Retinal pigment epithelial cell (primary cell): ENCODE measurements around the gene WNT3A.
"Not testable (repeated sequence)": the region's sequence is repeated elsewhere in the genome, so short reads cannot be mapped to it uniquely, and the experiment has no call there.

Experiments
- DNase-seq: peaks from one replicate; pipeline ENCODE4 v3.0.0-alpha.2; 2010; ENCODE audit warnings: low read depth
- H3K4me3 ChIP-seq: 2 replicates; pipeline ENCODE4 v1.5.1; 2011; ENCODE audit warnings: mild to moderate bottlenecking, low read length, control low read depth, moderate library complexity
- TF ChIP-seq, protein P1 (sequence below): conservative IDR thresholded peaks from 2 replicates; pipeline ENCODE4 v1.5.1; 2011; ENCODE audit warnings: low read depth, low read length, control low read depth, inconsistent platforms

The WNT3A gene

GRCh38 chr1:228018961-228019721 lies 12.3 kb downstream of the WNT3A start:
- no peak for DNase-seq

GRCh38 chr1:228019722-228020083 lies 12.9 kb downstream of the WNT3A start:
- H3K4me3 ChIP-seq, DNase-seq: not testable (repeated sequence)

More at GRCh38 chr1:228018961-228019721, 12.3 kb downstream of the WNT3A start:
- TF ChIP-seq, protein P1, sequence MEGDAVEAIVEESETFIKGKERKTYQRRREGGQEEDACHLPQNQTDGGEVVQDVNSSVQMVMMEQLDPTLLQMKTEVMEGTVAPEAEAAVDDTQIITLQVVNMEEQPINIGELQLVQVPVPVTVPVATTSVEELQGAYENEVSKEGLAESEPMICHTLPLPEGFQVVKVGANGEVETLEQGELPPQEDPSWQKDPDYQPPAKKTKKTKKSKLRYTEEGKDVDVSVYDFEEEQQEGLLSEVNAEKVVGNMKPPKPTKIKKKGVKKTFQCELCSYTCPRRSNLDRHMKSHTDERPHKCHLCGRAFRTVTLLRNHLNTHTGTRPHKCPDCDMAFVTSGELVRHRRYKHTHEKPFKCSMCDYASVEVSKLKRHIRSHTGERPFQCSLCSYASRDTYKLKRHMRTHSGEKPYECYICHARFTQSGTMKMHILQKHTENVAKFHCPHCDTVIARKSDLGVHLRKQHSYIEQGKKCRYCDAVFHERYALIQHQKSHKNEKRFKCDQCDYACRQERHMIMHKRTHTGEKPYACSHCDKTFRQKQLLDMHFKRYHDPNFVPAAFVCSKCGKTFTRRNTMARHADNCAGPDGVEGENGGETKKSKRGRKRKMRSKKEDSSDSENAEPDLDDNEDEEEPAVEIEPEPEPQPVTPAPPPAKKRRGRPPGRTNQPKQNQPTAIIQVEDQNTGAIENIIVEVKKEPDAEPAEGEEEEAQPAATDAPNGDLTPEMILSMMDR: no peak
- H3K4me3 ChIP-seq: no peak overlapping the region

- H3K4me3 ChIP-seq: no peak overlapping the region
- TF ChIP-seq, protein P1: no peak
- no peak for DNase-seq
Measured at GRCh38 chr1:228020686-228021354, 14.0 kb downstream of the WNT3A start.

GRCh38 chr1:228021355-228022030 lies 14.7 kb downstream of the WNT3A start:
- no peak overlapping the region for H3K4me3 ChIP-seq
- no peak for DNase-seq
- TF ChIP-seq, protein P1: no peak

- TF ChIP-seq, protein P1: no peak
- no peak overlapping the region for H3K4me3 ChIP-seq
- DNase-seq: no peak
Measured at GRCh38 chr1:228022571-228023293, 15.9 kb downstream of the WNT3A start.

DNA sequence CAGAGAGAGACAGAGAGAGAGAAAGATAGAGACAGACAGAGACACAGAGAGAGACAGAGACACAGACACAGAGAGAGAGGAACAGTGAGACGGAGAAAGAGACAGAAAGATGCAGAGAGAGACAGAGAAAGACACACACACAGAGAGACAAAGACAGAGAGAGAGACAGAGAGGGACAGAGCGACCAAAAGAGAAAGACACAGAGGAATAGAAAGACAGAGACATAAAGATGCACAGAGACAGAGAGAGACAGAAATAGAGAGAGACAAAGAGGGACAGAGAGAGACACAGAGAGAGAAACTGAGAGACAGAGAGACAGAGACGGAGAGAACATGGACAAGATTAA lies 16.5 kb downstream of the WNT3A start:
- no peak for DNase-seq
- TF ChIP-seq, protein P1: no peak
- H3K4me3 ChIP-seq: no peak overlapping the region

DNA sequence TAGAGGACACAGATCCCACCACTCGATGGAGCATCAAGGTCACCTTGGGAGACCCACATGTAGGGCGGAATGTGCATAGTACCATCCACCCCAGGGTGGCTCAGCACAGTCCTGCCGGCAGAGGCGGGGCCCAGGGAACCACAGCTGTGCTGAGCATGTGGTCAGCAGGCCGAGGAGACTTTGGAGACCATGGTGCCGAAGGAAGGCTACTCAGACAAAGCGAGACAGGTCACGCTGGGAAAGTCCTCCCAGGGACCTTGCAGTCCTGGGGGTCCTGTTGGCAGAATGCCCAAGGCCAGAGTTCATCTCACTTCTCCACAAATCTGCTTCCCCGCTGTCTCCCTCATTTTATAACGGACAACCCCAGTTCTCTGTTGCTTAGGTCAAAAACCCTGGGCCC lies 22.5 kb downstream of the WNT3A start:
- H3K4me3 ChIP-seq: no peak overlapping the region
- no peak for DNase-seq
- TF ChIP-seq, protein P1: no peak
